ENCODE data around the gene CTU2. TPM values are rescaled to one million over a fixed set of nuclear protein-coding genes. Genes with fewer than 3 reads are reported as not detected.

CTU2 gene
- total and polyA plus RNA-seq, 7 experiments from 2014 or later, result 13.0 to 43.3 (median 26.1) TPM

- CTCF ChIA-PET, result interaction anchor here (1.4 kb wide), 1 partner anchor 33 kb away, joined by 6 read pairs; no protein-coding TSS in a partner anchor
- Histone ChIP-seq H3K27ac (ENCODE audit: low read depth, low read length) (no peak overlapping the region), H3K4me1 (ENCODE audit: control insufficient read depth in 2 of 2, insufficient read depth in 2 of 2, low read length in 2 of 2) (no peaks in the 10 kb centered on the region), H3K9me3 (ENCODE audit: control insufficient read depth in 2 of 3, low read length in 3 of 3) (no peaks in the 10 kb centered on the region), H3K4me3 (ENCODE audit: low read length) (no peak overlapping the region), H3K27me3 (ENCODE audit: control insufficient read depth in 2 of 2, insufficient read depth in 2 of 2, low read length in 2 of 2) (no peaks in the 10 kb centered on the region), H3K36me3 (ENCODE audit: control insufficient read depth in 2 of 3, insufficient read depth in 3 of 3, low read length in 3 of 3) (peaks cover 0 to 16% (median 0%) of the 10 kb centered on the region in 3 experiments)
- H3K4me3 Mint-ChIP-seq, result no peak overlapping the region
- peak overlapping the region in 1 of 9 donors; percentile 21 for H3K27ac Mint-ChIP-seq
- H3K4me1 Mint-ChIP-seq, result peaks cover 0 to 5% (median 0%) of the 10 kb centered on the region in 7 donors
- H3K9me3 Mint-ChIP-seq, result no peaks in the 10 kb centered on the region
- H3K36me3 Mint-ChIP-seq, result peaks cover 0 to 12% (median 0%) of the 10 kb centered on the region in 5 donors
- intact Hi-C loops (cut with micrococcal nuclease), result no loop called here
- DNase-seq, result no peak
- ATAC-seq, result no peak
- no peaks in the 10 kb centered on the region for H3K27me3 Mint-ChIP-seq
- POLR2A ChIA-PET, result interaction anchor here (0.9 to 1.1 kb wide), 3 partner anchors 8 to 22 kb away, joined by 3 to 6 read pairs (median 3); no protein-coding TSS in a partner anchor
Observed at GRCh38 chr16:88671806-88672205, 34.5 kb upstream of the CTU2 start.

DNA sequence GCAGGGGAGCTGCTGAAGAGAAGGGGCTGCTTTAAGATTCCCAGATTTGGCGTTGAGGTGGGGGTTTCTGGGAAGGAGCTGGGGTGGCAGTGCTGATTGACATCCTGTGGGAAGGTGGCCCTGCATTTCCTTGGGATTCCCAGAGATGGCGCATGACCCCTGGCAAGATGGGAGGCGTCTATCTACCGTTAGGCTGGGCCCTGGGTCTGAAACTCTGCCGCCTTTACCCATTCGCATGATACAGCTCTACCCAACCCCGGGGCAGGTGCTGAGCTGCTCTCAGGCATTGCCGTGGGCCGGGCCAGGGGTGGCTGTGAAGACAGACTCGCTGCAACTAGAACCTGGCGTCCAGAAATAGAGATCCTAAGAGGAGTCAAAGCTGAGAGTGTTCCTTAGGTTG is 33.5 kb upstream of the CTU2 start:
- Histone ChIP-seq H3K36me3 (ENCODE audit: control insufficient read depth in 2 of 3, insufficient read depth in 3 of 3, low read length in 3 of 3) (peaks cover 0 to 25% (median 5%) of the 10 kb centered on the region in 3 experiments), H3K27me3 (ENCODE audit: control insufficient read depth in 2 of 2, insufficient read depth in 2 of 2, low read length in 2 of 2) (no peaks in the 10 kb centered on the region), H3K4me3 (ENCODE audit: low read length) (no peak overlapping the region), H3K4me1 (ENCODE audit: control insufficient read depth in 2 of 2, insufficient read depth in 2 of 2, low read length in 2 of 2) (no peaks in the 10 kb centered on the region), H3K9me3 (ENCODE audit: control insufficient read depth in 2 of 3, low read length in 3 of 3) (no peaks in the 10 kb centered on the region), H3K27ac (ENCODE audit: low read depth, low read length) (no peak overlapping the region)
- ChIA-PET POLR2A (no interaction called here), CTCF (interaction anchor here (1.4 kb wide), 1 partner anchor 32 kb away, joined by 6 read pairs; no protein-coding TSS in a partner anchor)
- Mint-ChIP-seq H3K4me1 (peaks cover 0 to 4% (median 0%) of the 10 kb centered on the region in 7 donors), H3K4me3 (no peak overlapping the region), H3K36me3 (peaks cover 0 to 8% (median 0%) of the 10 kb centered on the region in 5 donors), H3K9me3 (no peaks in the 10 kb centered on the region), H3K27me3 (no peaks in the 10 kb centered on the region), H3K27ac (no peak overlapping the region)
- intact Hi-C loops (cut with micrococcal nuclease), result no loop called here
- DNase-seq, result no peak
- no peak for ATAC-seq

DNA sequence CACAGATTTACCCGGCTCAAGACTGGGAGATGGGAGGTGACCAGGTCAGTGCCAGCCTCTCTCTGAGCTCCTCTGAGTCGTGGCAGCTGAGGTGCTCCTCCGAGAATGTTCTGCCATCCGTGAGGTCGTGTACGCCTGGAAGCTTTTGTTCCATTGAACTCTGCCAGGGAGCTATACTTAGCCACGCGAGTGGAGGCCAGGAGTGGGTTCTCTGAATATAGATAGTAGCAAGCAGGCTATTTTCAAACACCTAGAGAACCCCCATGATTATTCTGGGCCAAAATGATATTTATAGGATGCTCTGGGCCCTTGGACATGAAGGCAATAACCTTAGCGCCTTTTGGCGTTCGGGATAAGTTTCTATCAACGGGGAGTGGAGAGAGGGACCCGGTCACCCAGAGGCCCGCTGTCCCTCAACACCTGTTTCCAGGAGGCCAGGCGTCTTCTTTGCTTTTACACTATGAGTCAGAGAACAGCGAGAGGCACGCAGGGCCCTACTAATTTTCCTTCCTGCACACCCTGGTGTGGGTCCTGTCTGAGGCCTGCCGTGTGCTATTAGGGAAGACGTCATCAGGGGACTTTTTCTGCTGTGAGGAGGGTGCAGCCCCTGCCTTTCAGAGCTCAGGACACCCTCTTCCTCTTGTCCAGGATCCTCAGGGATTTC is 32.5 kb upstream of the CTU2 start:
- intact Hi-C loops (cut with micrococcal nuclease), result no loop called here
- CTCF ChIA-PET, result no interaction called here
- no peaks in the 10 kb centered on the region for H3K9me3 Mint-ChIP-seq

GRCh38 chr16:88676502-88677242 is 29.6 kb upstream of the CTU2 start:
- intact Hi-C loops (cut with micrococcal nuclease), result no loop called here
- H3K4me1 ChIP-seq (ENCODE audit: control insufficient read depth in 2 of 2, insufficient read depth in 2 of 2, low read length in 2 of 2), result peaks cover 10 to 13% of the 10 kb centered on the region in 2 donors
- no peaks in the 10 kb centered on the region for H3K27me3 ChIP-seq (ENCODE audit: control insufficient read depth in 2 of 2, insufficient read depth in 2 of 2, low read length in 2 of 2)
- DNase-seq (no peak), ATAC-seq (no peak)
- Mint-ChIP-seq H3K36me3 (peaks cover 0 to 7% (median 0%) of the 10 kb centered on the region in 5 donors), H3K4me3 (no peak overlapping the region), H3K9me3 (no peaks in the 10 kb centered on the region), H3K27ac (no peak overlapping the region), H3K4me1 (peaks cover 5 to 12% (median 8%) of the 10 kb centered on the region in 7 donors), H3K27me3 (no peaks in the 10 kb centered on the region)
- no peak overlapping the region for H3K27ac ChIP-seq (ENCODE audit: low read depth, low read length)
- H3K9me3 ChIP-seq (ENCODE audit: control insufficient read depth in 2 of 3, low read length in 3 of 3), result no peaks in the 10 kb centered on the region
- ChIA-PET POLR2A (interaction anchor here (1.1 to 1.2 kb wide), 2 partner anchors 14 to 24 kb away, joined by 3 to 5 read pairs; partner anchors contain the start of gene MVD), CTCF (no interaction called here)
- peaks cover 0 to 56% (median 13%) of the 10 kb centered on the region in 3 experiments for H3K36me3 ChIP-seq (ENCODE audit: control insufficient read depth in 2 of 3, insufficient read depth in 3 of 3, low read length in 3 of 3)
- no peak overlapping the region for H3K4me3 ChIP-seq (ENCODE audit: low read length)

More for the DNA sequence above, 32.5 kb upstream of the CTU2 start:
- H3K4me1 ChIP-seq (ENCODE audit: control insufficient read depth in 2 of 2, insufficient read depth in 2 of 2, low read length in 2 of 2), result no peaks in the 10 kb centered on the region
- DNase-seq (no peak), ATAC-seq (no peak)
- H3K27ac Mint-ChIP-seq, result peak overlapping the region in 1 of 9 donors; percentile 32
- H3K27me3 Mint-ChIP-seq, result no peaks in the 10 kb centered on the region
- peaks cover 0 to 36% (median 7%) of the 10 kb centered on the region in 3 experiments for H3K36me3 ChIP-seq (ENCODE audit: control insufficient read depth in 2 of 3, insufficient read depth in 3 of 3, low read length in 3 of 3)
- no peaks in the 10 kb centered on the region for H3K9me3 ChIP-seq (ENCODE audit: control insufficient read depth in 2 of 3, low read length in 3 of 3)
- no peak overlapping the region for H3K4me3 Mint-ChIP-seq
- no peaks in the 10 kb centered on the region for H3K4me1 Mint-ChIP-seq
- H3K27ac ChIP-seq (ENCODE audit: low read depth, low read length), result no peak overlapping the region
- no peak overlapping the region for H3K4me3 ChIP-seq (ENCODE audit: low read length)
- peaks cover 0 to 5% (median 0%) of the 10 kb centered on the region in 5 donors for H3K36me3 Mint-ChIP-seq
- POLR2A ChIA-PET, result interaction anchor here (1.3 kb wide), 1 partner anchor 10 kb away, joined by 4 read pairs; no protein-coding TSS in a partner anchor
- no peaks in the 10 kb centered on the region for H3K27me3 ChIP-seq (ENCODE audit: control insufficient read depth in 2 of 2, insufficient read depth in 2 of 2, low read length in 2 of 2)

DNA sequence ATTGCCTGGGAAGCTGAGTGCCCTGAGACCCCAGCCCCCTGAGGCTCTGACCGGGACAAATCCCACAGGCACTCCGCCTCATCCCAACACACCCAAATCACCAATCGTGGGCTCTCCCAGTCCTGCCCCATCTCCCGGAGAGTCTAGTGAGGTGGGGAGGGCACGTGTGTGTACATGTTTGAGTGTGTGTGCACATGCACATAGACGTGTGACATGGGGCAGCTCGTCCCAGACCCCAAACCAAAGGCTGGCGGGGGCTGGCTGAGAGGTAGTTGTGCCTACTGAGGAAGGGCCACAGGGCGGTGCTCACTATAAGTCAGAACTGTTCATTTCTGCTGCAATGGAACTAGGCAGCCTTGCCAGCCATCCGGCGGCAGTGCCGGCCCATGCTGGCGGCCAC is 28.6 kb upstream of the CTU2 start:
- Mint-ChIP-seq H3K4me1 (peaks cover 16 to 22% (median 17%) of the 10 kb centered on the region in 7 donors), H3K36me3 (peaks cover 0 to 9% (median 0%) of the 10 kb centered on the region in 5 donors), H3K4me3 (peak overlapping the region in 1 of 10 donors; percentile 51), H3K27ac (no peak overlapping the region), H3K9me3 (no peaks in the 10 kb centered on the region), H3K27me3 (no peaks in the 10 kb centered on the region)
- H3K27ac ChIP-seq (ENCODE audit: low read depth, low read length), result no peak overlapping the region
- ATAC-seq (no peak), DNase-seq (no peak)
- CTCF ChIA-PET, result no interaction called here
- POLR2A ChIA-PET, result interaction anchor here (1.1 to 1.2 kb wide), 2 partner anchors 15 to 23 kb away, joined by 3 to 5 read pairs; partner anchors contain the start of gene MVD
- H3K9me3 ChIP-seq (ENCODE audit: control insufficient read depth in 2 of 3, low read length in 3 of 3), result no peaks in the 10 kb centered on the region
- H3K36me3 ChIP-seq (ENCODE audit: control insufficient read depth in 2 of 3, insufficient read depth in 3 of 3, low read length in 3 of 3), result peaks cover 0 to 56% (median 13%) of the 10 kb centered on the region in 3 experiments
- peaks cover 17 to 22% of the 10 kb centered on the region in 2 donors for H3K4me1 ChIP-seq (ENCODE audit: control insufficient read depth in 2 of 2, insufficient read depth in 2 of 2, low read length in 2 of 2)
- intact Hi-C loops (cut with micrococcal nuclease), result no loop called here
- no peak overlapping the region for H3K4me3 ChIP-seq (ENCODE audit: low read length)
- H3K27me3 ChIP-seq (ENCODE audit: control insufficient read depth in 2 of 2, insufficient read depth in 2 of 2, low read length in 2 of 2), result no peaks in the 10 kb centered on the region

DNA sequence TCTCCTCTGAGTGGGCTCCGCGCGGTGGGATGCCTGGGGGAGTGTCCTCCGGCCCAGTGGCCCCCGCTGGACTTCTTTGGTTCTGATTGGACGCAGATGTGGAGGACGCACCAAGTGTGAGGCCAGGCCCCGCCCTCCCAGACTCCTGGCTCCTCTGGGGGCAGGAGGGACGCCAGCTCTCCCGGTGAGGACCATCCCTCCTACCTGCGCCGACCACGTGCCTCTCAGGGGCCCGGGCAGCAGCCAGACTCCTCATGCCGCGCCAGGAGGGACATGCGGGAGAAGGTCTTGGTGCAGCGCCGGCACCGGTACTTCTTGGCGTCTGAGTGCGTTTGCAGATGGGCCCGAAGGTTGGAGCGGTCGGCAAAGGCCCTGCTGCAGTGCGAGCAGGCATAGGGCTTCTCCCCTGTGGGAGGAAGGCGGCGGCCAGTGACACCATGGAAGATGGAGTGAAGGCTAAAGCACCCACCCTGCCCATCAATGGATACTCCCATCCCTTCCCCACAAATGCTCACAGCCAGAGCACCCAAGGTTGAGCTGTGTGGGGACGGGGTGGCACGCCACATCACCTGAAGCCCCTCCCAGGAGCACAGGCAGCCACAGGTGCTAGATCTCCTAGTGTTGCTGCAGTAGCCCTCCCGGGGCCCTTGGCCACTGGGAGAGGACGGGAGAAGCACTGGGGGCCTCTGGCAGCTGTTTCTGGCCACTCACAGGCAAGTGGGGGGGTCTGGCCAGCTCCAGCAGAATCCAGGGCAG is 27.9 kb upstream of the CTU2 start:
- ChIA-PET CTCF (no interaction called here), POLR2A (interaction anchor here (1.1 to 4.1 kb wide), 3 partner anchors 13 to 24 kb away, joined by 3 to 47 read pairs (median 5); no protein-coding TSS in a partner anchor)
- ATAC-seq, result no peak
- no peak for DNase-seq
- Histone ChIP-seq H3K27me3 (ENCODE audit: control insufficient read depth in 2 of 2, insufficient read depth in 2 of 2, low read length in 2 of 2) (no peaks in the 10 kb centered on the region), H3K36me3 (ENCODE audit: control insufficient read depth in 2 of 3, insufficient read depth in 3 of 3, low read length in 3 of 3) (peaks cover 0 to 56% (median 13%) of the 10 kb centered on the region in 3 experiments), H3K9me3 (ENCODE audit: control insufficient read depth in 2 of 3, low read length in 3 of 3) (no peaks in the 10 kb centered on the region), H3K27ac (ENCODE audit: low read depth, low read length) (no peak overlapping the region), H3K4me3 (ENCODE audit: low read length) (no peak overlapping the region), H3K4me1 (ENCODE audit: control insufficient read depth in 2 of 2, insufficient read depth in 2 of 2, low read length in 2 of 2) (peaks cover 17 to 22% of the 10 kb centered on the region in 2 donors)
- Mint-ChIP-seq H3K36me3 (peaks cover 0 to 9% (median 0%) of the 10 kb centered on the region in 5 donors), H3K4me3 (no peak overlapping the region), H3K27ac (no peak overlapping the region), H3K4me1 (peaks cover 16 to 26% (median 20%) of the 10 kb centered on the region in 7 donors), H3K27me3 (no peaks in the 10 kb centered on the region), H3K9me3 (no peaks in the 10 kb centered on the region)
- intact Hi-C loops (cut with micrococcal nuclease), result no loop called here

Data from naive thymus-derived CD4-positive, alpha-beta T cell (primary cell).